BLaER1 treated with 17β-estradiol and CSF1 and Interleukin-3, amounts not matched to agents 10 nM and 100 nM (cell line): ENCODE results near the gene SPRR1A.

Source experiments
- H3K27ac ChIP-seq, 11 experiments: shearing (Covaris generic); formaldehyde crosslinking; 2 replicates each; pipeline ENCODE4 v1.8.1; 2022
- H3K27me3 ChIP-seq, 11 experiments: shearing (Covaris generic); formaldehyde crosslinking; 2 replicates each; pipeline ENCODE4 v1.8.1; 2022
- H3K36me3 ChIP-seq, 11 experiments: shearing (Covaris generic); formaldehyde crosslinking; 2 replicates each; pipeline ENCODE4 v1.8.1; 2022
- H3K4me1 ChIP-seq, 10 experiments: shearing (Covaris generic); formaldehyde crosslinking; 2 replicates each; pipeline ENCODE4 v1.8.1; 2022
- H3K4me2 ChIP-seq, 11 experiments: shearing (Covaris generic); formaldehyde crosslinking; 2 replicates each; pipeline ENCODE4 v1.8.1; 2022
- H3K4me3 ChIP-seq, 10 experiments: shearing (Covaris generic); formaldehyde crosslinking; 2 replicates each; pipeline ENCODE4 v1.8.1; 2022
- H3K9ac ChIP-seq, 11 experiments: shearing (Covaris generic); formaldehyde crosslinking; 2 replicates each; pipeline ENCODE4 v1.8.1; 2022
- H3K9me3 ChIP-seq, 11 experiments: shearing (Covaris generic); formaldehyde crosslinking; replicated peaks in 1 of 11; 2 replicates each; pipeline ENCODE4 v1.8.1; 2022
- H4K20me1 ChIP-seq, 11 experiments: shearing (Covaris generic); formaldehyde crosslinking; 2 replicates each; pipeline ENCODE4 v1.8.1; 2022
- Cebpa-rat ChIP-seq, 11 experiments: shearing (Covaris generic); IDR thresholded peaks; 2 replicates each; pipeline ENCODE4 v1.8.1; 2022

Gene SPRR1A

DNA sequence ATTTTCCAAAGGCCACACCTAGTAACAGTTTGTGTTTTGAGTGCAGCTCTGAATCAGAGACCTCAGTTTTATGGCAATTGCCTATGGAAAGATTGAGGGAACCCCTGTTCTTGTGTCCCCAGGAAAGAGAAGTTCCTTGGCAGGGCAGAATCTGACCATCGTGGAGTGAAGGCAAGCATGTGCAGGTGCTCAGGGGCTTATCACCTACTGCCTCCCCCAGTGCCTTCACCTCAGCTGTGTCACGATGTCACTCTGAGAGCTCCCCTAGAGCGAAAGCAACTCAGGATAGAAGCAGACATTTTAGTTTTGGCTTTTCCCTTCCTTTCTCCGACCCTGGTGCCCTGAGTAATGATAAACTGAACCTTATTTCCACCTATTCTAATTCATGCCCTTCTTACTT is 1.8 kb upstream of the SPRR1A start:
- H3K36me3 ChIP-seq = no peaks in the 10 kb centered on the region
- H3K4me2 ChIP-seq = peak overlapping the region in 4 of 11 experiments; percentile 32 to 56 (median 52); a peak in 4 of 22 replicates
- H3K9ac ChIP-seq = no peak overlapping the region
- no peak overlapping the region for H3K4me3 ChIP-seq
- H3K9me3 ChIP-seq = no peaks in the 10 kb centered on the region; a peak in 1 of 22 replicates
- no peak overlapping the region for H3K27ac ChIP-seq
- no peaks in the 10 kb centered on the region for H3K27me3 ChIP-seq
- H3K4me1 ChIP-seq = peaks cover 0 to 17% (median 9%) of the 10 kb centered on the region in 10 experiments; a peak in 14 of 20 replicates
- H4K20me1 ChIP-seq = no peaks in the 10 kb centered on the region
- no peak for TF ChIP-seq Cebpa-rat (IDR thresholded peaks at IDR 0.05)

GRCh38 chr1:152983234-152983633 is 647 bp upstream of the SPRR1A start:
- no peak for TF ChIP-seq Cebpa-rat (IDR thresholded peaks at IDR 0.05)
- no peak overlapping the region for H3K4me3 ChIP-seq
- H3K27ac ChIP-seq = no peak overlapping the region
- H4K20me1 ChIP-seq = no peaks in the 10 kb centered on the region
- 0 out of 22 replicates have a peak overlapping the region, but pooled peaks of 1 of the 11 experiments have one; percentile 11 for H3K9ac ChIP-seq
- peak overlapping the region in 8 of 11 experiments; percentile 21 to 67 (median 52); a peak in 15 of 22 replicates for H3K4me2 ChIP-seq
- peaks cover 0 to 10% (median 0%) of the 10 kb centered on the region in 11 experiments; a peak in 3 of 22 replicates for H3K9me3 ChIP-seq
- no peaks in the 10 kb centered on the region for H3K27me3 ChIP-seq
- H3K36me3 ChIP-seq = no peaks in the 10 kb centered on the region
- H3K4me1 ChIP-seq = peaks cover 0 to 17% (median 9%) of the 10 kb centered on the region in 10 experiments; a peak in 14 of 20 replicates

DNA sequence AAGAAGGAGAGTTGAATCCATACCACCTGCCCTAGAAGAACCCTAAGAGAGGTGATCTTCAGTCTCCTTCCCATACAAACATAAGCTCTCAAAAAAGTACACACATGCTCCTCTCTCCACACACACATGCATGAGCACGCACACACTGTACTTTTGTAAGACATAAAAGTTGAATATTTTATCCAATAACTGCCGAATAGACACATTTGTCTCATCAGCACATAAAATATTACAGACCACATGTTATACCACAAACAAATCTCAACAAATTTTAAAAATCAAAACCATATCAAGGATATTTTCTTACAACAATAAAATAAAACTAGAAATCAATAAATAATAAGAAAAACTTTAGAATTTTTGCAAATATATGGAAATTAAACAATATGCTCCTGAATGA is 2.7 kb downstream of the SPRR1A start:
- H3K4me3 ChIP-seq = no peak overlapping the region
- no peak overlapping the region for H3K9ac ChIP-seq
- H3K27me3 ChIP-seq = no peaks in the 10 kb centered on the region
- no peaks in the 10 kb centered on the region for H4K20me1 ChIP-seq
- H3K4me1 ChIP-seq = peaks cover 0 to 17% (median 9%) of the 10 kb centered on the region in 10 experiments; a peak in 14 of 20 replicates
- no peaks in the 10 kb centered on the region for H3K36me3 ChIP-seq
- H3K4me2 ChIP-seq = no peak overlapping the region
- TF ChIP-seq Cebpa-rat (IDR thresholded peaks at IDR 0.05) = no peak
- no peak overlapping the region for H3K27ac ChIP-seq
- H3K9me3 ChIP-seq = peaks cover 0 to 10% (median 0%) of the 10 kb centered on the region in 11 experiments; a peak in 3 of 22 replicates

DNA sequence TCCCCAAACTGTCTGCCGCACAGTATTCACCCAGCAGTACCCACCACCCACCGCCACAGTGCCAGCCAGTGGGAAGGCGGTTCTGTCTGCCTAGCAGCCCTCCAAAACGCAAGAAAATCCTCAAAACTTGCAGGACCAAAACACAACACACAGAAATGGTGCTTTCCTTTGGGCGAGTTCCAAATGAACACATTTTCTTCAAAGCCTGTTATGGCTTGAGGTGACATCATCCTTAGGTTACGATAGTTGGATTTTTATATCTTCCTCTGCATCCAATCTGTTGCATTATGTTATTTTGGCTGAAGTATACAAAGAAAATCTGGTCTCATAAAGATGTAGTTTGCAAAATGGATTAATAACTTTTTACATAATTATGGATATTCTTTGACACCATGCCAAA is 9.3 kb downstream of the SPRR1A start:
- Histone ChIP-seq H4K20me1 (no peaks in the 10 kb centered on the region), H3K9me3 (peaks cover 8 to 13% (median 10%) of the 10 kb centered on the region in 11 experiments; a peak in 19 of 22 replicates), H3K9ac (no peak overlapping the region), H3K27me3 (peaks cover 0 to 6% (median 0%) of the 10 kb centered on the region in 11 experiments; a peak in 1 of 22 replicates), H3K27ac (no peak overlapping the region), H3K4me3 (no peak overlapping the region), H3K36me3 (no peaks in the 10 kb centered on the region), H3K4me1 (no peaks in the 10 kb centered on the region), H3K4me2 (no peak overlapping the region)
- TF ChIP-seq Cebpa-rat (IDR thresholded peaks at IDR 0.05) = no peak

DNA sequence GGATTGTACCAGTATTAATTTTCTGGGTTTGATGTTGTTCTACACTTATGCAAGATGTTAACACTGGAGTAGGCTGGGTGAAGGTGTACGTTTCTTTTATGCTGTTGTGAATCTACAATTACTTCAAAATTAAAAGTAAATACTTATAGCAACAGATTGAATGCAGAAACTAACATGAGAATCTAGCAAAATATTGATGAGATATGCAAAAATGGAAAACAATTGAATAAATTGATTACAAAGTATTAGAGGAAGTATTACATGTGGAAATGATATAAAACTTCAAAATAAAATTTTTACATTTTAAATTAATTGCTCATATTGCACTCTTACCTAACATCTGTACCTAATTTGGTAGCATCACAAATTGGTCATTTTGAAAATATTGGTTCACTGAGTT is 12.0 kb downstream of the SPRR1A start:
- no peak for TF ChIP-seq Cebpa-rat (IDR thresholded peaks at IDR 0.05)
- Histone ChIP-seq H3K4me3 (no peak overlapping the region), H3K9ac (no peak overlapping the region), H3K9me3 (peaks cover 8 to 13% (median 10%) of the 10 kb centered on the region in 11 experiments; a peak in 19 of 22 replicates), H3K27me3 (peaks cover 0 to 6% (median 0%) of the 10 kb centered on the region in 11 experiments; a peak in 1 of 22 replicates), H3K27ac (no peak overlapping the region), H4K20me1 (no peaks in the 10 kb centered on the region), H3K36me3 (no peaks in the 10 kb centered on the region), H3K4me1 (peaks cover 0 to 7% (median 2%) of the 10 kb centered on the region in 10 experiments; a peak in 6 of 20 replicates), H3K4me2 (no peak overlapping the region)

DNA sequence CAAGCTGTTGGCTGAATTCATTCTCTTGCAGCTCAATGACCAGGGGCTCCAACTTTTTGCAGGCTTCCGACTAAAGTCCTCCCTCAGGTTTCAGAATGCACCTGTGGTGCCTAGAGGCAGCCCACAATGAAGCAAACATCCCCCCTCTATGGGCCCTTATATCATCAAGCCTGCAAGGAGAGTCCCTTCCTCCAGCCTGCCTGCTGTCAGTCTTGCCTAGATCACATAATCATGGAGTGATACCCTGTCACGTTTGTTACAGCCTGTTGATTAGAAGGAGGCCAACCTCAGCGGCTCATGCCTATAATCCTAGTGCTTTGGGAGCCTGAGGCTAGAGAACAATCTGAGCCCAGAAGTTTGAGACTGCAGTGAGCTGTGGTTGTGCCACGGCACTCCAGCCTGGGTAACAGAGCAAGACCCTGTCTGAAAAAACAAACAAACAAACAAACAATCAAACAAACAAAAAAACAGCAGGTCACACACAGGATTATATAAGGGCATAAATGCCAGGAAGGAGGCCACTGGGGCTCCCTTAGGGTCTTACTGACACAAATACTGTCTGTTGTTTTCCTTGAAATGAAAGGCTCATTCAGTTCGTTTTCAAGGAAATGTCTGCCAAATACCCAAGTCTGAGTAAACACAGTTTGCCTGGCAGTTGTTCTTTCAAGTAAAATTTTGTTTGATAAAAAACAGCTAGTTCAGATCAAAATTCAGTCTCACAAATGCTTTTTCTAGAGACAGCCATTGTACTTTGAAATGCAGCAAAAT is 12.9 kb downstream of the SPRR1A start:
- peaks cover 0 to 6% (median 0%) of the 10 kb centered on the region in 11 experiments; a peak in 1 of 22 replicates for H3K27me3 ChIP-seq
- no peaks in the 10 kb centered on the region for H3K36me3 ChIP-seq
- peaks cover 0 to 7% (median 2%) of the 10 kb centered on the region in 10 experiments; a peak in 7 of 20 replicates for H3K4me1 ChIP-seq
- H3K4me2 ChIP-seq = no peak overlapping the region
- H3K9ac ChIP-seq = no peak overlapping the region
- no peak for TF ChIP-seq Cebpa-rat (IDR thresholded peaks at IDR 0.05)
- H3K9me3 ChIP-seq = peaks cover 8 to 13% (median 10%) of the 10 kb centered on the region in 11 experiments; a peak in 19 of 22 replicates
- H3K27ac ChIP-seq = no peak overlapping the region
- no peaks in the 10 kb centered on the region for H4K20me1 ChIP-seq
- no peak overlapping the region for H3K4me3 ChIP-seq

DNA sequence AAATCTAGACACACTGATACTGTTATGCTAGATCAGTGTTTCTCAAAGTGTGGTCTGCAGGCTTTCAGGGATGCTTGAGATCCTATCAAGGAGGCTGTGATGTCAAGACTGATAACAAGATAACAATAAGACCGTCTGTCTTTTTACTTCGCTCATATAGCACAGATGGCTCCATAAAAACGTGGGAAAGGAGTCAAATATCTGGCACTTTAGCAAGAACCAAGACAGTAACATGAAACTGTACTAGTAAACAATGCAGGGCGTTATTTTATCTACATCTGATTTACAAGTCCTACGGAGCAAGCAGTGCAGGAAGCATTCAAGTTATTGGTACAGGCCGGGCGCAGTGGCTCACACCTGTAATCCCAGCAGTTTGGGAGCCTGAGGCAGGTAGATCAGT is 14.0 kb downstream of the SPRR1A start:
- H3K4me1 ChIP-seq = peaks cover 0 to 13% (median 8%) of the 10 kb centered on the region in 10 experiments; a peak in 16 of 20 replicates

DNA sequence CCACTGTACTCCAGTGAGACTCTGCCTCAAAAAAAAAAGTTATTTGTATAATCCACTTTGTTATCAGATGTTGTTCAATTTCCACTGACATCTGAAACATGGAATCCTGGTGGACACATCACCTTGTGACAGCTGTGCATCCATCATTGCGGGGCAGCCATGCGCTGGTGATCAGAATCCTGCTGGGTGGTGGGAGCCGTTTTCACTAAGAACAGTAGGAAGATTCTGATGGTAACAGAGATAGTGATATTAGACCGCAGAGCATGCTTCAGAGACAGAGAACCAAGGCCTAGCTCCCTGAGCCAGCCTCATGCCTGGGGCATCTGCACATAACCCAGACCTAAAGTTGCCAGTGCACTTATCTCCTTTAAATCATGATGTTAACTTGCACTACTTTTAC is 14.6 kb downstream of the SPRR1A start:
- H3K36me3 ChIP-seq = no peaks in the 10 kb centered on the region
- peaks cover 0 to 13% (median 8%) of the 10 kb centered on the region in 10 experiments; a peak in 16 of 20 replicates for H3K4me1 ChIP-seq
- H3K4me2 ChIP-seq = no peak overlapping the region
- peaks cover 0 to 6% (median 0%) of the 10 kb centered on the region in 11 experiments; a peak in 2 of 22 replicates for H3K27me3 ChIP-seq
- H3K9ac ChIP-seq = no peak overlapping the region
- H4K20me1 ChIP-seq = no peaks in the 10 kb centered on the region
- H3K4me3 ChIP-seq = no peak overlapping the region
- no peak overlapping the region for H3K27ac ChIP-seq
- peaks cover 8 to 13% (median 10%) of the 10 kb centered on the region in 11 experiments; a peak in 19 of 22 replicates for H3K9me3 ChIP-seq
- TF ChIP-seq Cebpa-rat (IDR thresholded peaks at IDR 0.05) = no peak

More for the DNA sequence above, 14.0 kb downstream of the SPRR1A start:
- H3K4me2 ChIP-seq = no peak overlapping the region
- H4K20me1 ChIP-seq = no peaks in the 10 kb centered on the region
- TF ChIP-seq Cebpa-rat (IDR thresholded peaks at IDR 0.05) = no peak
- no peak overlapping the region for H3K27ac ChIP-seq
- H3K36me3 ChIP-seq = no peaks in the 10 kb centered on the region
- no peak overlapping the region for H3K4me3 ChIP-seq
- no peak overlapping the region for H3K9ac ChIP-seq
- peaks cover 8 to 13% (median 10%) of the 10 kb centered on the region in 11 experiments; a peak in 19 of 22 replicates for H3K9me3 ChIP-seq
- peaks cover 0 to 6% (median 0%) of the 10 kb centered on the region in 11 experiments; a peak in 2 of 22 replicates for H3K27me3 ChIP-seq

DNA sequence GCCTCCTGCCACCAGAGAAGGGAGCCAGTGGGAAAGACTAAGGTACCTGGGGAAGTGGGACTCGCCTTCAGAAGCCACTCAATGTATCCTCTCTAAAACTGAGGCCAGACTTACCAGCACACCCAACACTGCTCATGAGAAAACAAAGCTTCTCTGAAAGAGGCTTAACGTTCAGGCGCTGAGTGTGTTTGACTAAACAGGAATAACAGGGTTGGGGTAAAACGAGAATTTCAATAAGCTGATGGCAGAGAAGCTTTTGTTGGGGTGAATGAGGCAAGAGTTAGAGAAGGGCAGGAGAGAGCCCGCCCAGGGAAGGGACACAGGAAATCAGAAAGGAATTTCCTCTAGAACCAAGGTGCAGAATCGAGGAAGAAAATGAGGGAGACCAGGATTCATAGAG is 15.9 kb downstream of the SPRR1A start:
- Histone ChIP-seq H3K27me3 (peaks cover 0 to 6% (median 0%) of the 10 kb centered on the region in 11 experiments; a peak in 2 of 22 replicates), H3K4me2 (peak overlapping the region in 6 of 11 experiments; percentile 8 to 43 (median 38); a peak in 7 of 22 replicates), H3K9ac (no peak overlapping the region), H3K36me3 (no peaks in the 10 kb centered on the region), H3K4me1 (peaks cover 0 to 13% (median 8%) of the 10 kb centered on the region in 10 experiments; a peak in 16 of 20 replicates), H3K27ac (no peak overlapping the region), H4K20me1 (no peaks in the 10 kb centered on the region), H3K4me3 (no peak overlapping the region), H3K9me3 (peaks cover 8 to 11% (median 9%) of the 10 kb centered on the region in 11 experiments; a peak in 19 of 22 replicates)
- TF ChIP-seq Cebpa-rat (IDR thresholded peaks at IDR 0.05) = no peak
